GM21529 (cell line): ENCODE results near the gene GXYLT1.
A peak's percentile ranks its signal among the peaks of the same experiment; 100 is the strongest.
"Not testable (repeated sequence)": the region's sequence is repeated elsewhere in the genome, so short reads cannot be mapped to it uniquely, and the experiment has no call there.

Source experiments
- ATAC-seq: cut with Tn5 transposase; IDR thresholded peaks from one replicate; pipeline ENCODE4 v1.9.1; 2021; ENCODE audit not compliant: unreplicated experiment

Gene GXYLT1

GRCh38 chr12:42145552-42146215 is 1.0 kb upstream of the GXYLT1 start:
- ATAC-seq = no peak

- peak; percentile 4 for ATAC-seq
These were observed 499 bp upstream of the GXYLT1 start for GRCh38 chr12:42145197-42145549.

- no peak for ATAC-seq
These were observed 591 bp downstream of the GXYLT1 start for GRCh38 chr12:42144158-42144407.

GRCh38 chr12:42143452-42144157 is 1.1 kb downstream of the GXYLT1 start:
- peak; percentile 2 for ATAC-seq

- ATAC-seq = no peak
These were observed 2.6 kb downstream of the GXYLT1 start for GRCh38 chr12:42141981-42142606.

GRCh38 chr12:42140901-42141300 is 3.8 kb downstream of the GXYLT1 start:
- no peak for ATAC-seq

GRCh38 chr12:42135259-42135814 is 9.3 kb downstream of the GXYLT1 start:
- no peak for ATAC-seq

GRCh38 chr12:42130672-42131402 is 13.8 kb downstream of the GXYLT1 start:
- no peak for ATAC-seq

GRCh38 chr12:42129595-42130204 is 15.0 kb downstream of the GXYLT1 start:
- no peak for ATAC-seq

GRCh38 chr12:42128888-42129287 is 15.8 kb downstream of the GXYLT1 start:
- no peak for ATAC-seq

- no peak for ATAC-seq
These were observed 16.3 kb downstream of the GXYLT1 start for GRCh38 chr12:42128327-42128726.

- ATAC-seq = no peak
These were observed 17.7 kb downstream of the GXYLT1 start for GRCh38 chr12:42126963-42127362.

- no peak for ATAC-seq
These were observed 19.3 kb downstream of the GXYLT1 start for GRCh38 chr12:42125388-42125767.

- ATAC-seq = no peak
These were observed 19.8 kb downstream of the GXYLT1 start for GRCh38 chr12:42124764-42125387.

GRCh38 chr12:42119085-42119633 is 25.5 kb downstream of the GXYLT1 start:
- no peak for ATAC-seq

GRCh38 chr12:42118136-42118879 is 26.4 kb downstream of the GXYLT1 start:
- ATAC-seq = no peak

GRCh38 chr12:42109031-42109430 is 35.6 kb downstream of the GXYLT1 start:
- no peak for ATAC-seq

GRCh38 chr12:42106791-42107190 is 37.9 kb downstream of the GXYLT1 start:
- not testable (repeated sequence) for ATAC-seq

- no peak for ATAC-seq
These were observed 39.9 kb downstream of the GXYLT1 start for GRCh38 chr12:42104784-42105183.

GRCh38 chr12:42104087-42104486 is 40.6 kb downstream of the GXYLT1 start:
- no peak for ATAC-seq
